ENCODE measurements around the gene RND3.

Gene RND3

DNA sequence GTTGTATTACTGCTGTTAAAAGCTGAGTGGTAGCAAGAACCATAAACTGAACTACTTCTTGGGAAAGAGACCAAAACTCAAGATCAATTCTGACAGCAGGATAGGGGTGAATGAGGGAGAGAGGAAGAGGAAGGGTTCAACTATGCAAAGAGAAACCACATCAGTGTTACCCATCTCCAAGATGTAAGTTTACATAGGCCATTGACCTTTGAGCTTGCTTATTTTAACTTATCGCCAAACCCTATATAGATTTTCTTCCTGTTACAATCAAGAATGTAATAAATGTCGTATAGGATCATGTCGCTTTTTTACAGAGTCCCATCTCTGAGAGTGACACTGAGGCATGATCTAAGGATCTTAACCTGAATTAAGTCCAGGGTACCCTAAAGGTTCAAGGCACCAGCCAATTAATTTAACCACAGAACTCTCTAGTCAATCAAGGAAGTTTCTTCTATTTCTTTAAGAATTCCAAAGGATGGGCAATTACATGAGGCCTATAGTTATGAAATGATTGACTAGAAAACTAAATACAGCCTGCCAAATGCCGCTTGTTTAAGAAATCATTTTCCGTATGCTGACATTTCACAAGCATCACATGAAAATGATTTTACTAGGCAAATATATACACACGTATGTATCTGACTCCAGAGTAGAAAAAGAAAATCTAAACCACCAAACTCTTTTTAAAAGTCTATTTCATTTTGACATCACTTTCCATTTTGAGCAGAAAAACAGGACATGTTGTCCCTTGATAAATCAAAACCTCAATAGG lies 11.8 kb downstream of the RND3 start:
- DNase-seq: no peak

DNA sequence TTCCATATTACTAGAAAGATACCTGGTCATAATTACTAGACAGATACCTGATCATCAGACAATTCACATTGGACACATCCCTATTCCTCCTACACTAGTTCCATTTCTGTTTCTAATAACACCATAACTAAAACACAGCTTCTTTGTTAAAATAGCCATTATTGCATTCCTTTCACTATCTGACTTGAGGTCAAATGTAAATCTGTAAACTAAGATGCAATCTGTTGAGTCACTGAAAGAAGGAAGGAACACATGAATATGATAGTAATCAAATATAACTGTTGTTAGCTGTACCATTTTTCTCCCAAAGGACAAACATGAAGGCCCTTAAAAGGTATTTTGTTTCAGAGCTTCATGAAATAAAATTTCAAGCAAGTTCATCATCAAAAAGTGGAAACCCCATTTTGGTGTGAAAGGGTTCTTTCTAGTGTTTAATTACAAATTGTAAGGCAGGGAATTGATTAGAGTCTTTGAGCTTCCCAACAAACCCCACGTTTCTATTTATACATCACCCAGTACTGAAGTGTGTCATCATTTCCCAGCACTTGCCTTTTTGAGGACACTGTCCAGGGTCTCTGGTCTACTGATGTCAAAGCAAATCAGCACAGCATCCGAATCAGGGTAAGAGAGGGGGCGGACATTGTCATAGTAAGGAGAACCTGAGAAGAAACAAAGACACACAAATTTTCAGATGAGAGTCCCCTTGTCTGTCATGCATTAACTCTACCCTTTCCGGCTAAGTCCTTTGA lies 13.0 kb downstream of the RND3 start:
- no peak for DNase-seq

DNA sequence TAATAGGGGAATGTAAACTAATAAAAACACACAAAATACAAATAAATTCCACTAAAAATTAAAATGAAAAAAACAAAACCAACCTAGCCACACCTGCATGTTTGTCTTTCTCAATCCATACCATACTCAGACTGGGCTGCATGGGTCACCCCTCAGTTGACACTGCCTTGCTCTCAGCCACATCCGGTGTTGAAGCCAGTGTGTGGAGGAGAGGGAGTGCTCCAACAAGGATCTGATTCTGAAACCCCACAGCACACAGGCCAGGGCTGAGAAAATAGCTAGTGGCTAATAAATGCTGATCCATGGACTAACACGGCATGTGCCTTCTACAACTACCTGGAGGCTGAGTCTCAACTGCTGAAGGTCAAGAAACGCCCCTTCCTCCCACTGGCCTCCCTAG lies 13.7 kb downstream of the RND3 start:
- no peak for DNase-seq

DNA sequence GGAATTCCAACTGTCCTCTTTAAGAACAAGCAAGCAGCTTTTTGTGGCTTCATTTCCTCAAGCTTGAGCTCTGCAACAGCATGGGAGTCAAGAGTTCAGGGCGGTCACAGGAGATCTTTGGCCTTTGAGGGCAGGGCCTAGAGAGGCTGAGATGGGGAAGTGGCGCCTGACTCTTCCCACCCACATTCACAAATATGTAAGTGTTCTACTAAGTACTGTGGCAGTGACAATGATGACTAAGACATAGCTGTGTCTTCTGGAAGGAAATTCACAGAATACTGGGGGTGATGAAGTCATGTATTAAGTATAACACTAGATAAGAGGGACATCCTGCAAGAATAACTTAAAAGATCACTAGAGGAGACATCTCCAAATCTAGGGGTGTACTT lies 15.0 kb downstream of the RND3 start:
- DNase-seq: no peak

DNA sequence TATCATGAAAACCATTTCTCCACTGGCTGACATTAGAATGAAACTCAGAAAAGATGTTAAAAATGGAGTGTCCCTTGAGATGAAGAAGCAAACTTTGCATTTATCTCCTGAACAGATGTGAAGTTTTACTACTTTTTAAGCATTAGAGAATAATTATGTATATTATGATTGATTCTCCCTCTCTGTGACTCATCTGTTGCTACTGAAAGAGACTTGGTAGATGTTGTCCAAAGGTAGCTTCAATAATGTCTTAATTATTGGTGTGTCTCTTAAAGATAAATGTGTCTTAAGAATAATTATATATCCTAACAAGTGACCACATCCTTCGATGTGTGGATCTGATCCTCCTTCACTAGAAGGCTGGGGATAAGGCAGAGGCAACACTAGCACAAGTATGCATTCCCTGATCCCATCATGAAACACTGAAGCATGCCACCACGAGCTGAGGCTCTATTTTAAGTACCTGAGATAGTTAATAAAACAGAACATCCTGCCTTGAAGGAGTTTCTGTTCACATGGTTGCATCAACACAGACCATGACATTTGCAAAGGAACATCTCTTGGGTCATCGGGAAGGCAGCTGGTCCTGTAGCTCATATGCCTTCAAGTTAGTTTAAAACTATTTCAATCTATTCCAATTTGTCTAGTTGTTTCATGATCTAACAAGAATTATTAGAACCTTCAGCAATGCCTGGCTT lies 15.5 kb downstream of the RND3 start:
- DNase-seq: no peak

DNA sequence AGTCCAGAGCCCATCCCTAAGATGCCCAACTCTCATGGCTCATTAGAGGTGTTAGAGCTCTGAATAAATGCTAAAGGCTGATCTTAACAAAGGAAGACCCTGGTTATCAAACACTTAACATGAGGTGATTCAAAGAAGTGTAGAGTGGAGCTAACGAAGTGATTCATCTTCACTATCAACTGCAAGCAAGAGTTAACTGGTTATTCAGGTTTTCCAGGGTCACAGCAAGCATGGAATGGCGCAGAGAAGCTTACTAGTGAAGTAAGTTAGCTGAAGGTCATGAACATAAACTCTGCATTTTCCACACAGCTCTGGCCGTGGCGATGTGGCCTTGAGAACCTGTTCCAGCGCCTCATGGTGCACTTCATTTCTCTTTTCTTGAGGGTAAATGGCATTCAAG lies 17.0 kb downstream of the RND3 start:
- no peak for DNase-seq

DNA sequence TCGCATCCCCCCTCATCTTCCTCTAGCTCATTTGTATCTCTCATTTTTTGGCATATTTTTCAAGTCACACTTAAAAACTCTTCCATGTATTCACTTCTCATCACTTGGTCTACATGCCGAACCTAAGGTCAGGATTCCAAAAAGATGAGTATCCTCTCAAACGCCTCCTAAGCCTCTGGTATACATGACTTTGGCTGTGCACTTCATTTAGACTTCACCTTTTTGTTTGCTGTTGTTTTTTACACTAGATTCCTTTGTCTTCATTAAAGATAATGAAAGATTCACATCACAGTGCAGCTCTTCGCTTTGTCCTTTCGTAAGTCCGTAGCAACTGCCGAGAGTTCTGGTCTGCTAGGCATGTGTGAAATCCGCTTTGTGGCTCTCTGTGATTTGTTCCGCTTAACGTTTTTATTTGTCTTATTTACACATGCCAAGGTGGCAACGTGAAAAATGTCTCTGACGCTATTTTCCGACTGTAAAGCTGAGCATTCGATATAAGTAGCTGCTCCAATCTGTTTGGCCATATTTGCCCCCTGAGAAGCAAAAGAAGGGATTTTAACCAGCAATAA lies 17.7 kb downstream of the RND3 start:
- DNase-seq: no peak

DNA sequence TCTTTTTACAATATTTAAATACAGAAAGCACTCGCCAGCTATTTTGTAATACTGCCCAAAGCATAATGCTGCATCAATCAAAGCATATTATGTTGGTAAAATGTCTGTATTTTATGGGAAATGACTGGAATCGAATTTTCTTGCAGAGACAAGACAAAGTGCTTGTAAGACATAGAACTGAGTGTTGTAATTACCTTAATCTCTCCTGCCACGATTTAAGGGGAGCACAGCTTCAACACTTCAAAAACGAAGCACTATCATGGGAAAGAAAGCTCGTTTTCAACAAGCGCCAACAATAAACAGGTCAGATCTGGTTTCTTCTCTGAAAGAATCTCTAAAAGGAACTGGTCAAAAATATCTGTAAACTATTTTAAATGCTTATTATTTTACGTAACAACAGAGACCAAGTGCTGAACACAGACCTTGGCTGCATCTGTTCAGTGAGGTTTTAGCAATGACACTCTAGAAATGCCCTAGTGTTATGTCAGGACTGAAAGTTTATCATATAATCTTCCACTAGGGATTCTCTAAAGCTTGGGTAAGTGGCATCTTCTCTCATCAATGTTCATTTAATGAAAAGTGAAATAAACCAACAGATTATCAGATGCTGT lies 19.0 kb downstream of the RND3 start:
- no peak for DNase-seq

DNA sequence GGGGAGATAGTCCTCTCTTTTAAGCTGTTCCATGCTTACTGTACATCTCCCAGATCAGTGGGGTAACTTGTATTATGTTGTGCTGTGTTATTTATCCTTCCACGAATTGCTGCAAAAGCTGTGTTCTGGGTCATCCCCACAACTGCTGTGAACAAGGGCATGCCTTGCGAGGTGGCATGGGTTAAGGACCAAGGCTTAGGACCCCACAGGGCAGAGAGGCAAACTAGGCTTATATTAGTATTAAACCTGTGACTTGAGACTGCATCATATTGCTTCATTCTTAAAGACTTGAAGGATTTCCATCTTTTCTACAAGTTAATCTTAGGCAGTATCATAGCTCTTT lies 19.9 kb downstream of the RND3 start:
- no peak for DNase-seq

DNA sequence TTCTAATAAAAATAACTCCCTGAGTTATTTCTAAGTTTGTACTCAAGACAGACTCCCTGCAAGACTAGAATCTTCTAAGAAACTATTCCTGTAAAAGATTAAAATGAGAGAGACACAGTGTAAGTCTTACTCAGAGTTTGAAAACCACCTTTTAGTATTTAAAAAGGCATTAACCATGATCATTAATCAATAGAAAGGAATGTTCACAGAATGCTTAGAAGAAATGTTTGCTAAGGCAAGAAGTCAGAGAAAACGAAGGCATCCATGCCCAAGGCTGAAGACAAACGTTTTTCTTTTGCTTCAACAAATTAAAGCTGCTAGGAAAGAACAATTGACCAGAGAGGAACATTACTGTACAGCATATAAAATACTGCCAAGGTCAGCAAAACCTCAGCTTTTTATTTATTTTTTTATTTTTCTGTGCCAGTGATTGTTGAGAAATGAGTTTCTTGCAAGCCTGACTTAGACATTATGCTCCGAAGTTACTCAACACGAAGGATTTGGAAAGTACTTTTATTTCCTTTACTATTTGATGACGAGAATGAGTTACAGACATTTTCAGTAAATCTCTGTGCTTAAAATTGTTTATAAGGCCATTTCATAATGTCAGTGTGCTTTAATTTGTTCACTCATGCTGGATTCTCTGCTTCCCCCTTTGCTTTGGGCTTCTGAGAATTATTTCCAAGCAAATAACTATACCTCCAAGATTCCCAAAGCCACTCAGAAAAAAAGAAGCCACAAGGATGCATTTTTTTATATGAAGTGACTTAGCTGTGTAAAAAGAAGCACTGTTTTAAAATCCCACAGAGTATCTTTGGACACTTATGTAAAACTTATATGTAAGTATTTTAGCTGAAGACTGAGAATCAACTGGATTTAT lies 20.5 kb downstream of the RND3 start:
- DNase-seq: no peak

DNA sequence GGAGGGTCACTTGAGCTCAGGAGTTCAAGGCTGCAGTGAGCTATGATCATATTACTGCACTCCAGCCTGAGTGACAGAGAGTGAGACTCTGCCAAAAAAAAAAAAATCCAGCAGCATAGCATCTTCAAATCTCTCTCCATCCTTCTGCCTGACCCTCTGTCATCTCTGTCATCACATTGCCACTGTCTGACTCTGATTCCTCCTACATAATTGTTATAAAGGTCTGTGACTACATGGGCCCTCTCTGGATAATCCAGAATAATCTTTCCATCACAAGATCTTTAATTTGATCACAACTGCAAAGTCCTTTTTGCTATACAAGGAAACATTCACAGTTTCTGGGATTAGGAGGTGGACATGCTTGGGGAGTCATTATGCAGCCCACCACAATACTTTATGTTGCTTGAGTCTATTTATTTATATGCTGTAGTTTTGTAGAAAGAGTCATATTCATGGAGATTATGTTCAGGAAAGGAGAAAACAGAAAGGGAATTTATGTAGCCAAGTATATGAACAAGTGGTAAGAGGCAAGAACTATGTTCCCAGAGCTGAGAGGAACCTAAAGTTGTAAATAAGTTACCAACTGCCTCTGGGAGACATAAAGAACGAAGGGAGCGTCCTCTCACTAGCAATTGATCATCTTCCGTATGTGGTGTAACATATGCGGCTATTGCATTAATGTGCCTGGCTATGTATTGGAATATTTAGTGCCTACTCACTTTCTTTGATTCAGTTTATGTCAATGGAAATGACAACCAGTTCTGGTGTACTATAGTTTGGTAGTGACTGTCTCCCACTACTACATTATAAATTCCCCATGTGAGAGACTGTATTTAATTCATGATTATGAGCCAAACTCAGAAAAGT lies 21.5 kb downstream of the RND3 start:
- DNase-seq: no peak

DNA sequence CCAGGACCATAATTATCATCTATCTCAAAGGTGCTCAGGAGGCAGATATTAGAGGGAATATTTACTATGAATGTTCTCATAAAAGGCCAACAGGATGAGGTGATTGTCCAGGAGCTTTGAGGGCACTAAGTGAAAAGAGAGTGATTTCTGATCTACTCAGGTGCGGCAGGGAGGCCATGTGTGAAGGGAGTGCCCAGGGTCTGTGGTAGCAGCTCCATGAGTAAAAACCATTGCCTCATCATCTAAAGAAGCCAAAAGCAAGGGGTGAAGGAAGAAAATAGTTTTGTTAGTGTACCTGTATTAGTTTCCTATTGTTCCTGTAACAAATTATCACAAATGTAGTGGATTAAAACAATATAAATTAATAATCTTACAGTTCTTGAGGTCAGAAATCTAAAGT lies 22.5 kb downstream of the RND3 start:
- no peak for DNase-seq

DNA sequence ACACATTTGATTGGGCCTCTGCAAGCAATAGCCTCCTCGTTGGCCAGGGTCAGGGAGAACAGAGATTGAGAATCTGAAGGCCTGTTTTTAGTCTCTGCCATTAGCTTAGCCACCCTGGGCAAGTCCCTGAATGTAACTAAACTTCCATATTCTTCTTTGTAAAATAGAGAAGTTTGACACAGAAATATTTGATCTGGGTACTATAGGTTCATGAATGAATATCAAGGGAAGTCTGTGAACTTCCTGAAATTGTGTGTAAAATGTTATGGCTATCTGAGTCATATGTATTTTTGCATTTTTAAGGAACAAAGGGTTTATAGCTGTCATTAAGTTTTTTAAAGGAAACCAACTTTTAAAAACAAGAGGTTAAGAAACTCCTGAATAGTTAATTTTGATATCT lies 23.2 kb downstream of the RND3 start:
- DNase-seq: no peak

DNA sequence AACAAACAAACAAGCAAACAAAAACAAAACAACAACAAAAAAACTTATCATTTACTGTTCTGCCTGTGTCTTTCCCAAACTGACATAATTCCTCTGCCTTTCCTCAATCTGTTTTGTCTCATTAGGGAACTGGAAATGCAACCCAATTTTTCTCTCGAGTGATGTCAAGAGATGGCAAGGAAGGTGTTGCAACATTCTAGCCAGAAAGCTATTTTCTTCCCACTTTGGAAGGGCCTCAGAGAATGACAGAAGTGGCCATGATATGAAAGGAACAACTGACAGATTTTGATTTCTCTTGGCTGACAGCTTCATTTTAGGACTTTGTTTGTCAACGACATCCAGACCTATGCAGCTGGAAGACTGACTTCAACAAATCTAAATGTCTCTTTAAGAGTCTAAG lies 24.7 kb downstream of the RND3 start:
- no peak for DNase-seq

DNA sequence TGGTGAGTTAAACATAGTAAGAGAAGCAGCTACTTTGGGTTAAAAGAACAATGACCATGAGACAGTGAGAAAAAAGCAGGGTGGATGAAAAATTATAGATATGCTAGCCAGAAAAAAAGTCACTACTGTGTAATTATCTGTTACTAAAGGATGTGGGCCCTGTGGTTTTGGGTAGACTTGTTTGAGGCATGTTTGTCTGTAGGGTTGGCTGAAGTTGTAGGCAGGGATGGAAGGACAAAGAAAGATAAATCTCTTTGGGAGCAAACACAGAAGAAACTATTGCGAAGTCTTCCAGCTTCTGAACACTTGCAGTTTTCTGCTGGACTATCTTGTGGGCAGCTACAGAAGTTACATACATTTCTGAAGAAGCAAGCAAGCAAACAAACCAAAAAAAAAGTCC lies 28.2 kb downstream of the RND3 start:
- no peak for DNase-seq

DNA sequence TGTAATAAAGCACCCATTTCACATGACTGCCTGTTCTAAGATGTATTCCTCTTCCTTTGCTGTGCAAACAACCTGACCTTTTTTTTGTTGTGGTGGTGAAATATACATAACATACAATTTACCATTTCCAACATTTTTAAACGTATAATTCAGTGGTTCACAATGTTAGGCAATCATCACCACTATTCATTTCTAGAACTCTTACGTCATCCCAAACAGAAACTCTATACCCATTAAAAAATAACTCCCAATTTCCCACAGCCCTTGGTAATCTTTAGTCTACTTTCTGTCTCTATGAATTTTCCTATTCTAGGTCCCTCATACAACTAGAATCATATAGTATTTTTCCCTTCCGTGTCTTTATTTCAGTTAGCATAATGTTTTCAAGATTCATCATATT lies 36.7 kb downstream of the RND3 start:
- no peak for DNase-seq

DNA sequence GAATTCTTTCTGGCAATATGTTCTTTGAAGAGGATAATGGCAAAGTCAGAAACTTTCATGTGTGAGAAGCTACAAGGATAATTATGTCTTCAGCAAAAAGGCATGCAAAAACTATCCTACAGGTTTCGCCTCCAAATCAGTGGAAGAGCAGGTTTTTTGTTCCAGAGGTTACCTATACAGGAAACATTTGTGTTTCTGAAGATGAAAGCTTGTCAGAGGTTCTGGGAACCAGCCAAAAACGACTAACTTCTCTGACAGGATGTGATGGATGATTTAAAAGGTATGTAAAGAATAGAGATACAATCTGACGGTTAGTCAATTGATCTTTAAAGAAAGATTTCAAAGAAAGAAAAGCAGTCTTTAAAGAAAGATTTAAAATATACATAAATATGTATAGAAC lies 37.6 kb downstream of the RND3 start:
- DNase-seq: no peak

DNA sequence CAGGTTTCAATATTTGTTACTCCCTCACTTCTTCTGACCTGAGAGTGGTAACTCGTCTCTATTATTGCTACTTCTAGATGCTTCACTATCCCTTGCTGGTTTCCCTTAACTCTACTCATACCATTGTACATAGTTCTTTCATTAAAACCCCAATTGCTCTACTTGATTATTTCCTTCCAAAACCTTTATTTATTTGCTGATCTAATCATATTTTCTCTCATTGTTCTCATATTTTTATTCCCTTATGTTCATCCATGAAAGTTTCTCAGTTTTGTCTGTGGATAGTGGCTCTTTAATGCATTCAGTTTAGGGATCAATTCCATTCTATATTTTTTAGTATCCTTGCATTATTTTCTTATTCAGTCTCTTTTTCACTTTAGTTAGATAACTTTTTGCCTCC lies 42.1 kb downstream of the RND3 start:
- no peak for DNase-seq

DNA sequence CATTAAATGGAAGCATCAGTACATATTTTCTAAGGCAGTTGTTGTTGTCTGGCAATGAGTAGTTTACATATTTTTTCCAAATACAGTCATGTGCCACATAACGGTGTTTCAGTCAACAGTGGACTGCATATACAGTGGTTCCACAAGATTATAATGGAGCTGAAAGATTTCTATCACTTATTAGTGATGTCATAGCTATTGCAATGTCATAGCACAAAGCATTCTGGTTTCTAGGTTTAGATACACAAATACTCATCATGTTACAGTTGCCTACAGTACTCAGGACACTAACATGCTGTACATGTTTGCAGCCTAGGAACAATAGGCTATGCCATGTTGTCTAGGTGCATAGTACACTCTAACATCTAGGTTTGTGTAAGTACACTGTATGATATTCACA lies 45.0 kb downstream of the RND3 start:
- DNase-seq: no peak

DNA sequence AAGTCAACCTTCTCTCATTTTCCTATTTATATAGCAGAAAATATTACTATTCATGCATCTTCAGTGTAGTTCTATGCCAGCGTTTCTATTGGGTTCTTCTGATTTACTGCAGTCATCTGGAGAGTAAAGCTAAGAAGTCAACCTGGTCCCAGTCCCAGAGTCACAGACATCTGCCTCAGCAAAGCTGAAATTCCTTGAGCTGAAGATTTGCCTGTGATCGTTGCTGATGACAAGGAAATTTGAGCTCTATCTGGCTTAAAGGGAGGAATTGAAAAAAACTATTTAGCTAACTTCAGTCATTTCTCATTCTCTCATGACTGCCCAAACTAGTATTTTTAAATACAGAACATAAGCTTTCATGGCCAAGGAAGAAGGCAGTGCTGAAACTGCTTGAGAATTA lies 45.7 kb downstream of the RND3 start:
- no peak for DNase-seq

DNA sequence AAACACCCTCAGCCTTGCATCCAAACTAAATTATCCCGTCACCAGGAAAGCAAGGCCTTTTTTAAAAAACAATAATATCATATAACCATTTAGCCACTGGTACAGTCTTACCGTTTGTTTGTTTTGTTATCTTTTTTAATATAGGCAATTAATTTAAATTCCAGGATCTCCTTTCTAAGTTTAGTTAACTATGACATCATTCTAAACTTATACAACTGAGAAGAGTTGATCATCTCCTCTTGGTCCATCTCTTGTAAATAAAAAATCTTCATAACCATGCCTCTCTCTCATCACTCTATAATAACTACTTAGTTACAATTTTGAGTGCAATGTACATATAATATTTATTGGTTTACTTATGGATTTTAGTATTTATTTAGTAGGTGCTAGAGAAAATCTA lies 46.2 kb downstream of the RND3 start:
- DNase-seq: no peak

All from NCI-H1092 (cell line).